ENCODE results near the gene NR1H2. TPM values are rescaled to one million over a fixed set of nuclear protein-coding genes. Genes with fewer than 3 reads are reported as not detected.

Gene NR1H2
- total and polyA plus RNA-seq, 3 donors from 2014 or later = 68.0 to 96.6 (median 93.8) TPM

DNA sequence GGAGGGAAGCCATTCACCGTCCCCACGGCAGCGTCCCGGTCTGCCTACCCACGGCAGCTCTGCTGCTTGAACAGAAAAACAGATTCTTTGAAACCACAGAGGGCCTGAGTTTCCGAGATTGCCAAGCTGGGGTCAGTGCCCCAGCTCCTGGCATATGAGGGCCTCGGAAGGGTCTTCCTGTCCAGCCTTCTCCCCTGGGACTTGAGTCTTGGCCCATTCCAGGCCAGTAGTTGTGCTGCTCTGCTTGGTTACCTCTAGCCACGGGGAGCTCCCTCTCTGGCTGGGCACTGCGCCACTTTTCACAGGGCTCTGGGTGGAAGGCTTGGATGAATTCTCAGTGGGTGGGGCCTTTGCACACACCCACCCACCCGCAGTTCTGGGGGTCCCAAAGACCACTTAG, 33.9 kb downstream of the NR1H2 start:
- WGBS, 2 donors = 88 to 91% methylated on average over 9 to 10 of the region's 10 CpGs
- Histone ChIP-seq H3K9me3 (no peaks in the 10 kb centered on the region), H3K27me3 (no peaks in the 10 kb centered on the region), H3K4me3 (no peak overlapping the region), H3K27ac (no peak overlapping the region), H3K4me1 (no peaks in the 10 kb centered on the region), H3K36me3 (ENCODE audit: low read depth, missing control alignments) (no peaks in the 10 kb centered on the region)
- TF ChIP-seq POLR2A (IDR thresholded peaks at IDR 0.05) = no peak
- TF ChIP-seq, protein P1, sequence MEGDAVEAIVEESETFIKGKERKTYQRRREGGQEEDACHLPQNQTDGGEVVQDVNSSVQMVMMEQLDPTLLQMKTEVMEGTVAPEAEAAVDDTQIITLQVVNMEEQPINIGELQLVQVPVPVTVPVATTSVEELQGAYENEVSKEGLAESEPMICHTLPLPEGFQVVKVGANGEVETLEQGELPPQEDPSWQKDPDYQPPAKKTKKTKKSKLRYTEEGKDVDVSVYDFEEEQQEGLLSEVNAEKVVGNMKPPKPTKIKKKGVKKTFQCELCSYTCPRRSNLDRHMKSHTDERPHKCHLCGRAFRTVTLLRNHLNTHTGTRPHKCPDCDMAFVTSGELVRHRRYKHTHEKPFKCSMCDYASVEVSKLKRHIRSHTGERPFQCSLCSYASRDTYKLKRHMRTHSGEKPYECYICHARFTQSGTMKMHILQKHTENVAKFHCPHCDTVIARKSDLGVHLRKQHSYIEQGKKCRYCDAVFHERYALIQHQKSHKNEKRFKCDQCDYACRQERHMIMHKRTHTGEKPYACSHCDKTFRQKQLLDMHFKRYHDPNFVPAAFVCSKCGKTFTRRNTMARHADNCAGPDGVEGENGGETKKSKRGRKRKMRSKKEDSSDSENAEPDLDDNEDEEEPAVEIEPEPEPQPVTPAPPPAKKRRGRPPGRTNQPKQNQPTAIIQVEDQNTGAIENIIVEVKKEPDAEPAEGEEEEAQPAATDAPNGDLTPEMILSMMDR (IDR thresholded peaks at IDR 0.05) = no peak
- intact Hi-C loops (cut with DNase I; ENCODE audit: low total_unique reads) = loop anchor here (10.0 kb wide), 1 partner anchor 45 kb away; the partner anchor contains the start of gene NAPSA
- no peak for DNase-seq

DNA sequence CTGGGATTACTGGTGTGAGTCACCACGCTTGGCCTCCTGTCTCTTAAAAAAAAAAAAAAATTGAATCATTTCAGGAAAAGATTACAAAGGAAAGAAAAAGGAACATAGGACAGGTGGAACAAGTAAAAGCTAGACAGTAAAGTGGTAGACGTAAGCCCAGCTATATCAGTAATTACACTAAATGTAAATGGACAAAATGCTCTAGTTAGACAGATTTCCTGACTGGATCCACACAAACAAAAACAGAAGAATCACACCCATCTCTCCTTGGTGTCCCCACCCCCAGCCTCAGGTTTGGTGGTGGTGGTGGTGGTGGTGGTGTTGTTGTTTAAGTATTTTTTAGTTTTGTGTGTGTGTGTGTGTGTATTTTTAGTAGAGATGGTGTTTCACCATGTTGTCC, 36.2 kb downstream of the NR1H2 start:
- no peak for TF ChIP-seq POLR2A (IDR thresholded peaks at IDR 0.05)
- TF ChIP-seq, protein P1 (IDR thresholded peaks at IDR 0.05) = no peak
- Histone ChIP-seq H3K36me3 (ENCODE audit: low read depth, missing control alignments) (no peaks in the 10 kb centered on the region), H3K4me3 (no peak overlapping the region), H3K4me1 (no peaks in the 10 kb centered on the region), H3K27ac (no peak overlapping the region), H3K27me3 (no peaks in the 10 kb centered on the region), H3K9me3 (no peaks in the 10 kb centered on the region)
- 95% methylated on average over 2 of the region's 2 CpGs for WGBS, 2 donors
- no peak for DNase-seq
- intact Hi-C loops (cut with DNase I; ENCODE audit: low total_unique reads) = loop anchor here (10.0 kb wide), 1 partner anchor 48 kb away; the partner anchor contains the start of gene NAPSA

DNA sequence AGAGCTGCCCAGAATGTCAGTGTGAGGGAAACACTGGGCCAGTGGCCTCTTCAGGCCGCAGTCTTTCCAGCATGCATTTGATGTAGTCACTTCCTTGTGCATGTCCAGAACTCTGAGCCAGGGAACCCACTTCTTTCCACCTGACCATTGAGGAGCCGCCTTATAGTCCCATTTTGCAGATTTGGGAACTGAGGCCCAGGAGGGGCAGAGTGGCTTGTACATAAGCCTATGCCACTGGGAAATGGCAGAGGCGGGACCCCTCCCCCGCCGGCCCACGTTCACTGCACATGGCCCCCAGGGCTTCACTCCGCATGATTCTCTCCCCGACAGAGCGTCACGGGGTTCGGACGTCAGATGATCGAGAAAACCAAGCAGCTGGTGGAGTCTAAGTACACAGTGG, 36.8 kb downstream of the NR1H2 start:
- WGBS, 2 donors = 97% methylated on average over 13 of the region's 13 CpGs; no CpG with 5 or more reads in 1 of the 2 donors
- intact Hi-C loops (cut with DNase I; ENCODE audit: low total_unique reads) = loop anchor here (10.0 kb wide), 1 partner anchor 48 kb away; the partner anchor contains the start of gene NAPSA
- no peak for DNase-seq
- TF ChIP-seq, protein P1 (IDR thresholded peaks at IDR 0.05) = no peak
- no peak for TF ChIP-seq POLR2A (IDR thresholded peaks at IDR 0.05)
- Histone ChIP-seq H3K27ac (no peak overlapping the region), H3K4me1 (no peaks in the 10 kb centered on the region), H3K36me3 (ENCODE audit: low read depth, missing control alignments) (no peaks in the 10 kb centered on the region), H3K9me3 (no peaks in the 10 kb centered on the region), H3K27me3 (no peaks in the 10 kb centered on the region), H3K4me3 (no peak overlapping the region)

DNA sequence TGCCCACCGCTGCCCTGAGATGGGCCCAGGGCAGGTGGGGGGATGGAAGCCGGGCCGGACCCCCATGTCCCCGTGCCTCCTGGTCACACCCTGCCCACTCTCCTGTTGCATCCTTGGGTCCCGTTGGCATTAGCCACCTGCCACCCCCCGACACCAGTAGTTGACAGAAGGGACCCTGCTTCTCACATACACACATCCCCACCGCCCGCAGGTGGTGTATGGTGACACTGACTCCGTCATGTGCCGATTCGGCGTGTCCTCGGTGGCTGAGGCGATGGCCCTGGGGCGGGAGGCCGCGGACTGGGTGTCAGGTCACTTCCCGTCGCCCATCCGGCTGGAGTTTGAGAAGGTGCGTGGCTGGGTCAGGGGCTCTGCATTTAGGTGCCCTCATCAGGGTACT, 37.3 kb downstream of the NR1H2 start:
- DNase-seq = no peak
- Histone ChIP-seq H3K4me1 (peaks cover 4% of the 10 kb centered on the region), H3K27me3 (no peaks in the 10 kb centered on the region), H3K9me3 (no peaks in the 10 kb centered on the region), H3K36me3 (ENCODE audit: low read depth, missing control alignments) (no peaks in the 10 kb centered on the region), H3K4me3 (no peak overlapping the region), H3K27ac (no peak overlapping the region)
- 96 to 97% methylated on average over 11 to 21 of the region's 21 CpGs for WGBS, 2 donors
- no peak for TF ChIP-seq POLR2A (IDR thresholded peaks at IDR 0.05)
- TF ChIP-seq, protein P1 (IDR thresholded peaks at IDR 0.05) = no peak
- intact Hi-C loops (cut with DNase I; ENCODE audit: low total_unique reads) = loop anchor here (10.0 kb wide), 1 partner anchor 49 kb away; the partner anchor contains the start of gene NAPSA
